GM19467 (cell line): Measurements from ENCODE around the gene RCAN3.
"Not testable (repeated sequence)": the region's sequence is repeated elsewhere in the genome, so short reads cannot be mapped to it uniquely, and the experiment has no call there.

Source experiments
- ATAC-seq: cut with Tn5 transposase; IDR thresholded peaks from one replicate; pipeline ENCODE4 v1.9.1; 2021; ENCODE audit warnings: mild to moderate bottlenecking, moderate library complexity; ENCODE audit not compliant: unreplicated experiment

The RCAN3 gene

GRCh38 chr1:24502709-24503058 is at the start of gene RCAN3:
Gene RCAN3 (plus strand): TSS chr1:24502836. CDS start chr1:24514373, 11,537 bp downstream.
- ATAC-seq: no peak

- no peak for ATAC-seq
Observed at GRCh38 chr1:24452922-24453485, 49.6 kb upstream of the RCAN3 start.

GRCh38 chr1:24454673-24455072 is 48.0 kb upstream of the RCAN3 start:
- no peak for ATAC-seq

- no peak for ATAC-seq
Observed at GRCh38 chr1:24455272-24455671, 47.4 kb upstream of the RCAN3 start.

GRCh38 chr1:24457866-24458265 is 44.8 kb upstream of the RCAN3 start:
- ATAC-seq: no peak

GRCh38 chr1:24459551-24460266 is 42.9 kb upstream of the RCAN3 start:
- ATAC-seq: no peak

- ATAC-seq: not testable (repeated sequence)
Observed at GRCh38 chr1:24462128-24462527, 40.5 kb upstream of the RCAN3 start.

- no peak for ATAC-seq
Observed at GRCh38 chr1:24463776-24464735, 38.6 kb upstream of the RCAN3 start.

GRCh38 chr1:24465099-24465498 is 37.5 kb upstream of the RCAN3 start:
- ATAC-seq: no peak

- ATAC-seq: no peak
Observed at GRCh38 chr1:24465638-24466037, 37.0 kb upstream of the RCAN3 start.

- ATAC-seq: no peak
Observed at GRCh38 chr1:24468685-24469316, 33.8 kb upstream of the RCAN3 start.

- ATAC-seq: no peak
Observed at GRCh38 chr1:24470592-24470991, 32.0 kb upstream of the RCAN3 start.

- no peak for ATAC-seq
Observed at GRCh38 chr1:24472527-24473251, 29.9 kb upstream of the RCAN3 start.

GRCh38 chr1:24474193-24474592 is 28.4 kb upstream of the RCAN3 start:
- no peak for ATAC-seq

GRCh38 chr1:24475700-24476099 is 26.9 kb upstream of the RCAN3 start:
- no peak for ATAC-seq

- no peak for ATAC-seq
Observed at GRCh38 chr1:24476571-24476970, 26.1 kb upstream of the RCAN3 start.

GRCh38 chr1:24477309-24477708 is 25.3 kb upstream of the RCAN3 start:
- no peak for ATAC-seq

GRCh38 chr1:24481101-24481500 is 21.5 kb upstream of the RCAN3 start:
- no peak for ATAC-seq

- no peak for ATAC-seq
Observed at GRCh38 chr1:24481843-24482610, 20.6 kb upstream of the RCAN3 start.

- ATAC-seq: no peak
Observed at GRCh38 chr1:24483441-24483840, 19.2 kb upstream of the RCAN3 start.
